ENCODE data around the gene SRGAP1. TPM values are rescaled to one million over a fixed set of nuclear protein-coding genes. Genes with fewer than 3 reads are reported as not detected.

SRGAP1 gene
- total and polyA plus RNA-seq, 2 of the 13 experiments (the other 11 are each of a cell fraction or from before 2014, with no cell fraction given), result 1.6 to 3.4 TPM

DNA sequence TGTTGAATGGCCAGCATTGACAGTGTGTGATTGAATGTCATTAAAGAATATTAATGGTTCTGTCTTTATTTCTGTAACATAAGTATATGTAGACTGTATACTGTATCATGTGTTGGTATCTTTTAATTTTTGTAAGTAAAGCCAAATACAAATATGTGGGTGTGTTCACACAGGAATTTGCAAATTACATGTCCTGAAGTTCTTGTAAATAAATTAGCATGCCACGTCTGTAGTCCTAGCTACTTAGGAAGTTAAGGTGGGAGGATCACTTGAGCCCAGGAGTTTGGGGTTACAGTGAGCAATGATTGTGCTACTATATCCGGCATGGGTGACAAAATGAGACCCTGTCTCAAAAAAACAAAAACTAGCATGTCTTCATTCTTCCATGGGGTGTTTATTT is 278.5 kb downstream of the SRGAP1 start:
- intact Hi-C loops (cut with micrococcal nuclease; ENCODE audit: unreplicated experiment), result no loop called here

More for the DNA sequence above, 278.5 kb downstream of the SRGAP1 start:
- Histone ChIP-seq H3K4me1 (ENCODE audit: insufficient read depth, low read length) (peaks cover 6% of the 10 kb centered on the region; the same call in 1 of the 2 replicates), H3K4me2 (ENCODE audit: low read depth, low read length) (no peak overlapping the region), H3K79me2 (ENCODE audit: insufficient read depth, low read length) (no peaks in the 10 kb centered on the region), H3K4me3 (replicated peaks in 1 of 3; ENCODE audit: insufficient read depth in 1 of 3, low read depth in 2 of 3, low read length in 3 of 3) (no peak overlapping the region), H4K20me1 (ENCODE audit: insufficient read depth, low read length) (no peaks in the 10 kb centered on the region), H2AFZ (ENCODE audit: low read length) (no peak overlapping the region), H3K27ac (ENCODE audit: extremely low read length, insufficient read depth, low read length) (no peak overlapping the region), H3K9me3 (ENCODE audit: low read length) (no peaks in the 10 kb centered on the region), H3K27me3 (ENCODE audit: control insufficient read depth in 1 of 2, insufficient read depth in 2 of 2, low read length in 2 of 2) (no peaks in the 10 kb centered on the region), H3K9ac (ENCODE audit: insufficient read depth, low read depth, low read length) (no peak overlapping the region), H3K36me3 (replicated peaks in 1 of 2; ENCODE audit: control insufficient read depth in 1 of 2, insufficient read depth in 2 of 2, low read length in 2 of 2) (peaks cover 3 to 5% of the 10 kb centered on the region in 2 experiments; a peak in 3 of 5 replicates)
- in situ Hi-C loops (cut with HindIII; ENCODE audit: extremely low pct_ligation_motif_present, low pct_unique_long_range_greater_than_20kb), result no loop called here
- ATAC-seq (no peak), DNase-seq (ENCODE audit: low spot score) (no peak), FAIRE-seq (no peak)
- ChIA-PET CTCF (ENCODE audit: low intra/inter-chr PET ratio, low total read pairs) (no interaction called here), POLR2A (no interaction called here)
- WGBS (ENCODE audit: low lambda C conversion rate), result 94% methylated on average over 2 of the region's 2 CpGs
- BruUV-seq (replicated peaks), result no TSS peak
- TF ChIP-seq ATAD3A (CRISPR knock-in tag; IDR thresholded peaks at IDR 0.05) (no peak), SETDB1 (CRISPR knock-in tag; IDR thresholded peaks at IDR 0.05; ENCODE audit: borderline replicate concordance) (no peak), ZNF782 (CRISPR knock-in tag; IDR thresholded peaks at IDR 0.05; ENCODE audit: borderline replicate concordance) (no peak), TCF7 (IDR thresholded peaks at IDR 0.05; ENCODE audit: low read depth) (no peak), ZBTB1 (CRISPR knock-in tag; IDR thresholded peaks at IDR 0.05; ENCODE audit: borderline replicate concordance) (no peak), ZNF713 (CRISPR knock-in tag; IDR thresholded peaks at IDR 0.05) (no peak), NFKBIZ (CRISPR knock-in tag; IDR thresholded peaks at IDR 0.05) (no peak), MIER3 (CRISPR knock-in tag; IDR thresholded peaks at IDR 0.05; ENCODE audit: borderline replicate concordance) (no peak), BHLHE40 (IDR thresholded peaks at IDR 0.05; ENCODE audit: low read length) (no peak), ZNF839 (CRISPR knock-in tag; IDR thresholded peaks at IDR 0.05; ENCODE audit: borderline replicate concordance) (no peak)
- TF ChIP-seq, protein P1, sequence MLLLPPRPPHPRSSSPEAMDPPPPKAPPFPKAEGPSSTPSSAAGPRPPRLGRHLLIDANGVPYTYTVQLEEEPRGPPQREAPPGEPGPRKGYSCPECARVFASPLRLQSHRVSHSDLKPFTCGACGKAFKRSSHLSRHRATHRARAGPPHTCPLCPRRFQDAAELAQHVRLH (CRISPR knock-in tag; IDR thresholded peaks at IDR 0.05; ENCODE audit: borderline replicate concordance, low read depth), result no peak
- TF ChIP-seq, protein P2, sequence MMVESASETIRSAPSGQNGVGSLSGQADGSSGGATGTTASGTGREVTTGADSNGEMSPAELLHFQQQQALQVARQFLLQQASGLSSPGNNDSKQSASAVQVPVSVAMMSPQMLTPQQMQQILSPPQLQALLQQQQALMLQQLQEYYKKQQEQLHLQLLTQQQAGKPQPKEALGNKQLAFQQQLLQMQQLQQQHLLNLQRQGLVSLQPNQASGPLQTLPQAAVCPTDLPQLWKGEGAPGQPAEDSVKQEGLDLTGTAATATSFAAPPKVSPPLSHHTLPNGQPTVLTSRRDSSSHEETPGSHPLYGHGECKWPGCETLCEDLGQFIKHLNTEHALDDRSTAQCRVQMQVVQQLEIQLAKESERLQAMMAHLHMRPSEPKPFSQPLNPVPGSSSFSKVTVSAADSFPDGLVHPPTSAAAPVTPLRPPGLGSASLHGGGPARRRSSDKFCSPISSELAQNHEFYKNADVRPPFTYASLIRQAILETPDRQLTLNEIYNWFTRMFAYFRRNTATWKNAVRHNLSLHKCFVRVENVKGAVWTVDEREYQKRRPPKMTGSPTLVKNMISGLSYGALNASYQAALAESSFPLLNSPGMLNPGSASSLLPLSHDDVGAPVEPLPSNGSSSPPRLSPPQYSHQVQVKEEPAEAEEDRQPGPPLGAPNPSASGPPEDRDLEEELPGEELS (CRISPR knock-in tag; IDR thresholded peaks at IDR 0.05), result no peak
- TF ChIP-seq, protein P3, sequence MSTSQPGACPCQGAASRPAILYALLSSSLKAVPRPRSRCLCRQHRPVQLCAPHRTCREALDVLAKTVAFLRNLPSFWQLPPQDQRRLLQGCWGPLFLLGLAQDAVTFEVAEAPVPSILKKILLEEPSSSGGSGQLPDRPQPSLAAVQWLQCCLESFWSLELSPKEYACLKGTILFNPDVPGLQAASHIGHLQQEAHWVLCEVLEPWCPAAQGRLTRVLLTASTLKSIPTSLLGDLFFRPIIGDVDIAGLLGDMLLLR (CRISPR knock-in tag; IDR thresholded peaks at IDR 0.05), result no peak
- TF ChIP-seq, protein P4, sequence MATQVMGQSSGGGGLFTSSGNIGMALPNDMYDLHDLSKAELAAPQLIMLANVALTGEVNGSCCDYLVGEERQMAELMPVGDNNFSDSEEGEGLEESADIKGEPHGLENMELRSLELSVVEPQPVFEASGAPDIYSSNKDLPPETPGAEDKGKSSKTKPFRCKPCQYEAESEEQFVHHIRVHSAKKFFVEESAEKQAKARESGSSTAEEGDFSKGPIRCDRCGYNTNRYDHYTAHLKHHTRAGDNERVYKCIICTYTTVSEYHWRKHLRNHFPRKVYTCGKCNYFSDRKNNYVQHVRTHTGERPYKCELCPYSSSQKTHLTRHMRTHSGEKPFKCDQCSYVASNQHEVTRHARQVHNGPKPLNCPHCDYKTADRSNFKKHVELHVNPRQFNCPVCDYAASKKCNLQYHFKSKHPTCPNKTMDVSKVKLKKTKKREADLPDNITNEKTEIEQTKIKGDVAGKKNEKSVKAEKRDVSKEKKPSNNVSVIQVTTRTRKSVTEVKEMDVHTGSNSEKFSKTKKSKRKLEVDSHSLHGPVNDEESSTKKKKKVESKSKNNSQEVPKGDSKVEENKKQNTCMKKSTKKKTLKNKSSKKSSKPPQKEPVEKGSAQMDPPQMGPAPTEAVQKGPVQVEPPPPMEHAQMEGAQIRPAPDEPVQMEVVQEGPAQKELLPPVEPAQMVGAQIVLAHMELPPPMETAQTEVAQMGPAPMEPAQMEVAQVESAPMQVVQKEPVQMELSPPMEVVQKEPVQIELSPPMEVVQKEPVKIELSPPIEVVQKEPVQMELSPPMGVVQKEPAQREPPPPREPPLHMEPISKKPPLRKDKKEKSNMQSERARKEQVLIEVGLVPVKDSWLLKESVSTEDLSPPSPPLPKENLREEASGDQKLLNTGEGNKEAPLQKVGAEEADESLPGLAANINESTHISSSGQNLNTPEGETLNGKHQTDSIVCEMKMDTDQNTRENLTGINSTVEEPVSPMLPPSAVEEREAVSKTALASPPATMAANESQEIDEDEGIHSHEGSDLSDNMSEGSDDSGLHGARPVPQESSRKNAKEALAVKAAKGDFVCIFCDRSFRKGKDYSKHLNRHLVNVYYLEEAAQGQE (IDR thresholded peaks at IDR 0.05; ENCODE audit: borderline replicate concordance in 1 of 2, low read depth in 1 of 2, low read length in 2 of 2), result no peak
- TF ChIP-seq, protein P5, sequence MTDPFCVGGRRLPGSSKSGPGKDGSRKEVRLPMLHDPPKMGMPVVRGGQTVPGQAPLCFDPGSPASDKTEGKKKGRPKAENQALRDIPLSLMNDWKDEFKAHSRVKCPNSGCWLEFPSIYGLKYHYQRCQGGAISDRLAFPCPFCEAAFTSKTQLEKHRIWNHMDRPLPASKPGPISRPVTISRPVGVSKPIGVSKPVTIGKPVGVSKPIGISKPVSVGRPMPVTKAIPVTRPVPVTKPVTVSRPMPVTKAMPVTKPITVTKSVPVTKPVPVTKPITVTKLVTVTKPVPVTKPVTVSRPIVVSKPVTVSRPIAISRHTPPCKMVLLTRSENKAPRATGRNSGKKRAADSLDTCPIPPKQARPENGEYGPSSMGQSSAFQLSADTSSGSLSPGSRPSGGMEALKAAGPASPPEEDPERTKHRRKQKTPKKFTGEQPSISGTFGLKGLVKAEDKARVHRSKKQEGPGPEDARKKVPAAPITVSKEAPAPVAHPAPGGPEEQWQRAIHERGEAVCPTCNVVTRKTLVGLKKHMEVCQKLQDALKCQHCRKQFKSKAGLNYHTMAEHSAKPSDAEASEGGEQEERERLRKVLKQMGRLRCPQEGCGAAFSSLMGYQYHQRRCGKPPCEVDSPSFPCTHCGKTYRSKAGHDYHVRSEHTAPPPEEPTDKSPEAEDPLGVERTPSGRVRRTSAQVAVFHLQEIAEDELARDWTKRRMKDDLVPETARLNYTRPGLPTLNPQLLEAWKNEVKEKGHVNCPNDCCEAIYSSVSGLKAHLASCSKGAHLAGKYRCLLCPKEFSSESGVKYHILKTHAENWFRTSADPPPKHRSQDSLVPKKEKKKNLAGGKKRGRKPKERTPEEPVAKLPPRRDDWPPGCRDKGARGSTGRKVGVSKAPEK (CRISPR knock-in tag; IDR thresholded peaks at IDR 0.05; ENCODE audit: borderline replicate concordance), result no peak
